Fibroblast of mammary gland (primary cell): ENCODE results near the gene EPC2.

Experiments
- DNase-seq: peaks from one replicate; pipeline ENCODE4 v3.0.0-alpha.2; 2010; ENCODE audit warnings: low read depth
- H3K4me3 ChIP-seq: 2 replicates; pipeline ENCODE4 v1.5.1; 2011; ENCODE audit warnings: low read depth, mild to moderate bottlenecking, low read length, moderate library complexity; ENCODE audit not compliant: control insufficient read depth
- TF ChIP-seq, protein P1 (sequence below): conservative IDR thresholded peaks from 2 replicates; pipeline ENCODE4 v1.5.1; 2011; ENCODE audit warnings: low read depth, low read length, inconsistent platforms; ENCODE audit not compliant: control insufficient read depth, insufficient read depth

Gene EPC2, protein sequence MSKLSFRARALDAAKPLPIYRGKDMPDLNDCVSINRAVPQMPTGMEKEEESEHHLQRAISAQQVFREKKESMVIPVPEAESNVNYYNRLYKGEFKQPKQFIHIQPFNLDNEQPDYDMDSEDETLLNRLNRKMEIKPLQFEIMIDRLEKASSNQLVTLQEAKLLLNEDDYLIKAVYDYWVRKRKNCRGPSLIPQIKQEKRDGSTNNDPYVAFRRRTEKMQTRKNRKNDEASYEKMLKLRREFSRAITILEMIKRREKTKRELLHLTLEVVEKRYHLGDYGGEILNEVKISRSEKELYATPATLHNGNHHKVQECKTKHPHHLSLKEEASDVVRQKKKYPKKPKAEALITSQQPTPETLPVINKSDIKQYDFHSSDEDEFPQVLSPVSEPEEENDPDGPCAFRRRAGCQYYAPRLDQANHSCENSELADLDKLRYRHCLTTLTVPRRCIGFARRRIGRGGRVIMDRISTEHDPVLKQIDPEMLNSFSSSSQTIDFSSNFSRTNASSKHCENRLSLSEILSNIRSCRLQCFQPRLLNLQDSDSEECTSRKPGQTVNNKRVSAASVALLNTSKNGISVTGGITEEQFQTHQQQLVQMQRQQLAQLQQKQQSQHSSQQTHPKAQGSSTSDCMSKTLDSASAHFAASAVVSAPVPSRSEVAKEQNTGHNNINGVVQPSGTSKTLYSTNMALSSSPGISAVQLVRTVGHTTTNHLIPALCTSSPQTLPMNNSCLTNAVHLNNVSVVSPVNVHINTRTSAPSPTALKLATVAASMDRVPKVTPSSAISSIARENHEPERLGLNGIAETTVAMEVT

DNA sequence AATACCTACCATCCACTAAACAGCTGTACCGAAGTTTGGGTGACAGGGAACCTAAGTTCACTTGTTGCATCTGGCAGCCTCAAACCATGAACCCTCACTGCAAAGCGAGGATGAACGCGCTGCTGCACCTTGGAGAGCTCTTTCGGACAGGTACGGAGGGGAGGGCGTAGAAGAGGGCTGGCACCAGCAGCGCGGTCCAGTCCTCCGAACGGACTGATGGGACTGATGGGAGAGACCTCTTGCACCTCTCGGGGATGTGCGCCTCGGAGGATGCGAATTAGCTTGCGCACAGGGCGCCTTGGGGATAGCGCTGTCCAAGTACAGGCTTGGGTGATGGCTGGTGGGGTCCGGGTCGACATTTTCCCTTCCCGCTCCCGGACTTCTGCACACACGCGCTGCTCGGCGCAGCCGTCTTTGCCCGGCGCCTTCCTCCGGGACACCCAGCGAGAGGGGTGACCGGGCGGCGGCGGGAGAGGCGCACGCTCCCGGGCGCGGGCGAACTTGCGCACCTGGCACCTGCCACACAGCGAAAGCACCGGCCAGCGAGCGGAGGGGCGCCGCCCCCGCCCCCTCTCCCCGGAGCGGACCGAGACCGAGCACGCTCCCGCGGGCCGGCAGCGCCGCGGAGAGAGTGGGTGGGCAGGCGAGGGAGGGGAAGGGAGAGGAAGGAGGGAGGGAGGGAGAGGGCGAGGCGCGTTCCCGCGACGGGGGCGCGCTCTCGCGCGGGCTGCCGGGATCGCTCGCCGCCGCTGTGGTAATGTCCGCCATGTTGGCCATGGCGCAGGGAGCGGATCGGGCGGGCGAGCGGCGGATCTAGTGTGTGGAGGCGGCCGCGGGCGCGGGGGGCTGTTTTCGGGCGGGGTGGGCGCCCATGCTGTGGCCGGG, at the start of gene EPC2:
Gene EPC2 (plus strand): TSS at position 754 of the 885 bp plus-strand sequence. CDS start 267 bp downstream, outside the sequence.
- TF ChIP-seq, protein P1, sequence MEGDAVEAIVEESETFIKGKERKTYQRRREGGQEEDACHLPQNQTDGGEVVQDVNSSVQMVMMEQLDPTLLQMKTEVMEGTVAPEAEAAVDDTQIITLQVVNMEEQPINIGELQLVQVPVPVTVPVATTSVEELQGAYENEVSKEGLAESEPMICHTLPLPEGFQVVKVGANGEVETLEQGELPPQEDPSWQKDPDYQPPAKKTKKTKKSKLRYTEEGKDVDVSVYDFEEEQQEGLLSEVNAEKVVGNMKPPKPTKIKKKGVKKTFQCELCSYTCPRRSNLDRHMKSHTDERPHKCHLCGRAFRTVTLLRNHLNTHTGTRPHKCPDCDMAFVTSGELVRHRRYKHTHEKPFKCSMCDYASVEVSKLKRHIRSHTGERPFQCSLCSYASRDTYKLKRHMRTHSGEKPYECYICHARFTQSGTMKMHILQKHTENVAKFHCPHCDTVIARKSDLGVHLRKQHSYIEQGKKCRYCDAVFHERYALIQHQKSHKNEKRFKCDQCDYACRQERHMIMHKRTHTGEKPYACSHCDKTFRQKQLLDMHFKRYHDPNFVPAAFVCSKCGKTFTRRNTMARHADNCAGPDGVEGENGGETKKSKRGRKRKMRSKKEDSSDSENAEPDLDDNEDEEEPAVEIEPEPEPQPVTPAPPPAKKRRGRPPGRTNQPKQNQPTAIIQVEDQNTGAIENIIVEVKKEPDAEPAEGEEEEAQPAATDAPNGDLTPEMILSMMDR: no peak
- H3K4me3 ChIP-seq: peak within 1 kb of the TSS; percentile 90
- DNase-seq: peak; percentile 75

DNA sequence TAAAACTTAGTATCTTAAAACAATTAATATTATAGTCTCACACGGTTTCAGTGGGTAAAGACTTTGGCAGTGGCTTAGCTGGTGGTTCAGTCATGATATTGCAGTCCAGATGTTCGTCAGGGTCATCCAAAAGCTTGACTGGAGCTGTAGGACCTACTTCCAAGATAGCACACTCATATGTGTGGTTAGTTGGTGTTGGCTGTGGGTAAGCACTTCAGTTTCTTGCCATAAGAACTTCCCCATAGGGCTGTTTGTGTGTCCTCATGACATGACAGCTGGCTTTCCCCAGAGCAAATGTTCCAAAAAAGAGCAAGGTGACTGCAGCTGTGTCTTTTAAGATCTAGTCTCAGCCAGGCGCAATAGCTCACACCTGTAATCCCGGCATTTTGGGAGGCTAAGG, 48.5 kb upstream of the EPC2 start:
- TF ChIP-seq, protein P1: no peak
- no peak for DNase-seq
- no peak overlapping the region for H3K4me3 ChIP-seq

DNA sequence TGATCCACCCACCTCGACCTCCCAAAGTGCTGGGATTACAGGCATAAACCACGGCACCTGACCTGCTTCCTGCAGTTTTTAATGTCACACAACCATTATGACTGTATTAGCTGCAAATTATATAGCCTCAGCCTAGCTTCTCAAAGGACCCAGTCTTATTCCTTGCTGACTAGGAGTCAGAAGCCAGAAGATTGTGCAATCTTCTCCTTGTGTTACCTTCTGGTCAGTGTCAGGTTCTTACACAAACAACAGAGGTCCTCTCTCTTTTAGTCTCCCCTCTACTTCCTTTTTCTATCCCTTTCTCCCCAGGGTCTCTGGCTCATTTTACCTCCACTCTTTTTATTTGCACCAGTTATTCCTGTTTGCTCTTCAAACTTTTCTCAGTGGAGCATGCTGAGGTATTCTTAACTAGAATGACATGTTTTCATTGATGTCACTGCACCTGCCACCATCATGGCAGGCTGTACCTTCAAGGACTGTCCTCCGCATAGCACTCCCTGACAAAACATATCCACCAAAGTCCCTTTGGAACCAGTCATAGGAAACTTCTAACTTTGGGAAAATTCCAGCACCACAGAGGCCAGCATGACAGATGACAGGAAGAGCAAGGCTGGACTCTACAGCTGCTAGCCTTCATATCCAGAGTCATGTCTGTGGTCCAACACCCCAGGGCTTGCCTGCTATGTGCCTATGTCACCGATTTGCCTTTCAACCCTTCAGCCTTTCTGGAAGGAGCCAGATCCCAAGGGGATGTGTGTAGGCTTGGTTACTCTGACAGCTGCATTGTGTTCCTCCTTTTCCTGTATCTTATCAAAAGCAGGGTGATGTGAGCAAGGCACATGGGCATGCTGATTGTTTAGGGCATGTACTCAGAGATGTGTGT, 45.2 kb upstream of the EPC2 start:
- H3K4me3 ChIP-seq: no peak overlapping the region
- no peak for DNase-seq
- TF ChIP-seq, protein P1: no peak

DNA sequence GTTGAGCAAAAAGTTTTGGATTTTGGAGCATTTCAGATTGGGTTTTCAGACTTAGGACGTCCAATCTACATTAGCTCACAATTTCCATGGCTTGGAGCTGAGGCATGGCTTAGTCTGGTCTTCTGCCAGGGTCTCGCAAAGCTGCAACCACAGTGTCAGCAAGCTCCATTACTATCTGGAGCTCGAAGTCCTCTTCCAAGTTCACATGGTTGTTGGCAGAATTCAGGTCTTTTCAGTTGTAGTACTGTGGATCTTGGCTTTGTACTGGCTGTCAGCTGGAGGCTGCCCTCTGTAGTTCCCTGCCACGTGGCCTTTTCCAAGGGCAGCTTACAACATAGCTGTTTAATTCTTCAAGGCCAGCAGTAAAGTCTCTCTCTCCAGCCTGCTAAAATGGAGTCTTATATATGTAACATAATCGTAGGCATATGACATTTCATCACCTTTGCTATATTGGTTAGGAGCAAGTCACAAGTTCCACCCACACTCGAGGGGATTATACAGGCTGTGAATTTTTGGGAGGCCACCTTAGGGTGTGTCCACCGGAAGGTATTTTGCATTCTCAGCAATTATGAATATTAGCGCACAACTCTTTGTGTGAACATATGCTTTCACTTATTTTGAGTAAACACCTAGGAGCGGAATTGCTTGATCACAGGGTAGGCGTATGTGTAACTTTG, 41.5 kb upstream of the EPC2 start:
- DNase-seq: no peak
- TF ChIP-seq, protein P1: no peak
- no peak overlapping the region for H3K4me3 ChIP-seq

DNA sequence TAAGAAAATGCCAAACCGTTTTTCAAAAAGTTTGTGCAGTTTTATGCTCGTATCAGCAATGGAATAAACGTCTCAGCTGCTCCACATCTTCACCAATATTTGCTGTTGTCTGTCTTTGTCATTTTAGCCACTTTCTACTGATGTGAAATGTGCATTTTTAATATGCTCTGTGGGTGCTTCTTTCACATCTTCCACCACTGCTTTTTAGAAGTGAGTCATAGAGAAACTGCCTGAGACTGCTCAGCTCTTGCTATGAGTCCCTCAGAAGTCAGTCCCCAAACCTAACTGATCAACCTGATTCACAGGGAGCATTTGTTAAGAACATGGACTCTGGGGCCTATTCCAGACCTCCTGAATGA, 41.0 kb upstream of the EPC2 start:
- TF ChIP-seq, protein P1: no peak
- H3K4me3 ChIP-seq: no peak overlapping the region
- DNase-seq: no peak
